ENCODE measurements around the gene FAM98B.

GRCh38 chr15:38514601-38515000 is 60.7 kb downstream of the FAM98B start:
- TF ChIP-seq ZNF274 (IDR thresholded peaks at IDR 0.05; ENCODE audit: low read depth, low read length) (no peak), YY1 (IDR thresholded peaks at IDR 0.05; ENCODE audit: insufficient read depth, insufficient read length) (no peak), SUZ12 (IDR thresholded peaks at IDR 0.05; ENCODE audit: extremely low read depth, insufficient read depth, insufficient read length) (no peak)
